MM.1S (cell line): ENCODE results near the gene HGFAC.

Source experiments
- EZH2 ChIP-seq: fragments of 300-600 bp; sonication (generic); optimal IDR thresholded peaks from 2 replicates; pipeline ENCODE3; 2017; ENCODE audit warnings: low read depth, mild to moderate bottlenecking, antibody characterized with exemption, low read length, mixed read lengths
- EZH2phosphoT487 ChIP-seq: fragments of 300-600 bp; sonication (generic); IDR thresholded peaks from 2 replicates; pipeline ENCODE4 v1.6.1; 2018; ENCODE audit warnings: antibody characterized with exemption, low read length
- TF ChIP-seq, protein P1 (sequence below): fragments of 300-600 bp; sonication (generic); IDR thresholded peaks from 2 replicates; pipeline ENCODE4 v1.5.1; 2016; ENCODE audit warnings: antibody characterized with exemption, low read length, mixed read lengths

DNA sequence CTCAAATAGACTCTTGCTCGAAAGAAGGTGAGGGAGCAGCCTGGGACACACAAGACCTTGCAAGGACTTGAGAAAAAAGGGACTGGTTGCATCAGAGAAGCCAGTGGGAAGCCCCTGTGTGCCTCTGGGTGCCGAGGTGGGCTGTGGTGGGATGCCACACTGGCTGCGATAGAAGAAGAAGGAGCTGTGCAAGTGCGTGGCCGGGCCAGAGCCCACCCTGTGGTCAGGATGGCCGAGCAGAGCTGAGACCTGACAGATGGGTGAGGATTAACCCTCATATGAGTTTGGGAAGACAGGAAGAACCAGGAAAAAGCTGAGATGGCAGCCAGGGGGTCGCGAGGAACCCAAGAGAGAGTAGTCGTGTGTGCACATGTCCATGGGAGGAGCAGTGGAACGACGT lies 44.6 kb upstream of the HGFAC start:
- TF ChIP-seq, protein P1, sequence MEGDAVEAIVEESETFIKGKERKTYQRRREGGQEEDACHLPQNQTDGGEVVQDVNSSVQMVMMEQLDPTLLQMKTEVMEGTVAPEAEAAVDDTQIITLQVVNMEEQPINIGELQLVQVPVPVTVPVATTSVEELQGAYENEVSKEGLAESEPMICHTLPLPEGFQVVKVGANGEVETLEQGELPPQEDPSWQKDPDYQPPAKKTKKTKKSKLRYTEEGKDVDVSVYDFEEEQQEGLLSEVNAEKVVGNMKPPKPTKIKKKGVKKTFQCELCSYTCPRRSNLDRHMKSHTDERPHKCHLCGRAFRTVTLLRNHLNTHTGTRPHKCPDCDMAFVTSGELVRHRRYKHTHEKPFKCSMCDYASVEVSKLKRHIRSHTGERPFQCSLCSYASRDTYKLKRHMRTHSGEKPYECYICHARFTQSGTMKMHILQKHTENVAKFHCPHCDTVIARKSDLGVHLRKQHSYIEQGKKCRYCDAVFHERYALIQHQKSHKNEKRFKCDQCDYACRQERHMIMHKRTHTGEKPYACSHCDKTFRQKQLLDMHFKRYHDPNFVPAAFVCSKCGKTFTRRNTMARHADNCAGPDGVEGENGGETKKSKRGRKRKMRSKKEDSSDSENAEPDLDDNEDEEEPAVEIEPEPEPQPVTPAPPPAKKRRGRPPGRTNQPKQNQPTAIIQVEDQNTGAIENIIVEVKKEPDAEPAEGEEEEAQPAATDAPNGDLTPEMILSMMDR, result no peak
- TF ChIP-seq EZH2, result no peak
- no peak for TF ChIP-seq EZH2phosphoT487
